Fibroblast of the conjunctiva (primary cell): ENCODE measurements around the gene MAP3K14.
A peak's percentile ranks its signal among the peaks of the same experiment; 100 is the strongest.
"Not testable (repeated sequence)": the region's sequence is repeated elsewhere in the genome, so short reads cannot be mapped to it uniquely, and the experiment has no call there.

Experiments
- DNase-seq: peaks from one replicate; pipeline ENCODE4 v3.0.0-alpha.2; 2010; ENCODE audit warnings: low read depth

MAP3K14 gene

GRCh38 chr17:45316434-45317110 lies at the start of gene MAP3K14:
Gene MAP3K14 (minus strand): TSS chr17:45317020. CDS start chr17:45290745, 26,275 bp downstream.
- peak; percentile 51 for DNase-seq

- no peak for DNase-seq
These were observed 49.2 kb upstream of the MAP3K14 start for GRCh38 chr17:45366049-45366448.

- DNase-seq: no peak
These were observed 47.9 kb upstream of the MAP3K14 start for GRCh38 chr17:45364531-45365390.

DNA sequence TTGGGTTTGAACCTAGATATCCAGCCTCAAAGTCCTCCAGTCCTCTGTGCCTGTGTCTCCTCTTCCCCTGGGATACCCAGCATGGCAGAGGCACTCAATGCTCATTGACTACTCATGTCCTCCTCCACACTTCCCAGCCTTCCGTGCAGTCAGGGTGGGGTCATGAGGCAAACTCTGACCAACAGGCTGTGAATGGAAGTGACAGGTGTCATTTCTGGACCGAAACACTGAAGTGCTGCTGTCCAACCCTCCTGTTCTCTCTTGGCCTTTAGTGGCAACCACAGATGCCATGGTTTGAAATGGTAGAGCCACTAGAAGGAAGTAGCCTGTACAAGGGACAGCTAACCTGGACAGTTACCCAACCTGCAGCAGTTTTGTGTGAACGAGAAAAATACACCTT lies 46.7 kb upstream of the MAP3K14 start:
- no peak for DNase-seq

DNA sequence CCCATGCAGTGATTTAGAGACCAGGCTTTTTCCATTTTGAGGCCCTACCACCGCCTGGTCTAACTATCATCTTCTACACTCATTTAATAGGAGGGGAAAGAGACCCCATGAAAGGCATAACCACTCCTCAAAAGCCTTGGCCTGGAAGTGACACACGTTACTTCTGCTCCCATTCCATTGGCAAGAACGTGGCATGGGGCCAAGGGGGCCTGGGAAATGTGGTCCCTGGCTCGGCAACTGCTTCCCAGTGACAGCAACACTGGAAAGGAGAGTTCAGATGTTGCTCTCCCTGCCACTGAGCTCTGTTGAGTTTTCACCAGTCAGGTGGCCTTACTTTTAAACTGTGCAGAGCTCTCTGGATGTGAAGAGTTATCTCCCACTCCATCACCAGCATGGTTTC lies 45.2 kb upstream of the MAP3K14 start:
- no peak for DNase-seq

DNA sequence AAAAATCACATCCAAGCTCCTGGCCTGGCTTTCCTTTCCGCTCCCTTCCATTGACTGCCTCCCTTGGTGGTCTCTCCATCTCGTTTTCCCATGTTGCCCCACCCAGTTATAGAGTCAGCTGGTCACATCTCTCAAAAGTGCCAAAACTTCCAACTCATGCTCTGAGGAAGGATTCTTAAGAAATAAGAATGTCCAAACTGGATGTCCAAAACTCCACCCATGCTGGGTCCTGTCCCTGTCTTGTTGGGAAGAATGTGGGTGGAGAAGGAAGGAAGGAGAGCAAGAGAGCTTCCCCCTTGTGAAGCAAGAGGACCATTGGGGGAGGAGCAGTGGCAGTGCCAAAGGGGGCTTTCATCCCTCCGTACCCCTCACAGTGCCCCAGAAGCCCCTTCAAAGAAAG lies 44.6 kb upstream of the MAP3K14 start:
- DNase-seq: no peak

GRCh38 chr17:45357364-45357997 lies 40.7 kb upstream of the MAP3K14 start:
- DNase-seq: no peak

DNA sequence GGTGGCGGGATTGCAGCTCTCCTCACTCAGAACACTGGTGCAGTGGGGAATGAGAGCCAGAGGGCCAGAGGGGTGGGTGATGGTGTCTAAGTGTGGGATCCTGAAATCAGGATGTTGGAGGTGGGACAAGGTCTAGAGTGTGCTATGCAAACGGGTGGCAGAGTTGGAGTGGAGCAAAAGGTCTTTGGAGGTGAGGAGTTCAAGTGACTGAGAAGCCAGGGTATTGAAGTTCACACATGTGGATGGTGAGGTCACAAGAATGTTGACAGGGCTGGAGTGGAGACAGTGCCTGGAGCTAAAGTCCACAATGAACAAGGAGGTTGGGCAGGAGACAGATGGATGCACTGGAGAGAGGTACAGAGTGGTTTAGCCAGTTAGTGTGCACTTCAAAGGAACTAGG lies 38.3 kb upstream of the MAP3K14 start:
- DNase-seq: no peak

DNA sequence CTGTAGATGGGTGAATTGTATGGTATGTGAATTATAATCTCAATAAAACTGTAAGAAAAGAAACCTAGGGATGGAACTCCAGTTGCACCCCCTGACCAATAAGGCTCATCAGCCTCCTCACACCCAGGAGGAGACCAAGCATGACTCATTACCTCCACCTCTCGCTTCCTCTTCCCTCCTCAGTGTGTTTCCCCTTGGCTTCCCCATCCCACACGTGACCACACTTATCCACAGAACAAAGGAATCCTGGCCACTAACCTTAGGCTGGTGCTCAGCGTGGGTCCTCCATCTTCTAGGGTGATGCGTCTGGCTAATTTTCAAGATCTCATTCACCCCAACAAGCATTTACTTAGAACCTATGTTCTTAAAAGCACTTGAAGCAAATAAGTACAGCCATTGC lies 36.2 kb upstream of the MAP3K14 start:
- no peak for DNase-seq

DNA sequence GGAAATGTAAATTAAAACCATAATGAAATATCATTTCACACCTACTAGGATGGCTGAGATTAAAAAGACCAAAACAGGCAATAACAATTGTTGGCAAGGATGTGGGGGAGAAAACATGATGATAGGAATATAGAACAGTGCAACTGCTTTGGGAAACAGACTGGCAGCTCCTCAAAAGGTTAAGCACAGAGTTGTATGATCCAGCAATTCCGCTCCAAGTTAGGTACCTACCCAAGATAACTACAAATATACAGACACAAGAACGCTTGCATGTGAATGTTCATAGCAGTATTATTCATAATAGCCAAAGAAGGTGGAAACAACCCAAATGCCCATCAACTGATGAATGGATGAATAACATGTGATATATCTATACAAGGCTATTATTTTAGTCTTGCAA lies 35.0 kb upstream of the MAP3K14 start:
- DNase-seq: no peak

DNA sequence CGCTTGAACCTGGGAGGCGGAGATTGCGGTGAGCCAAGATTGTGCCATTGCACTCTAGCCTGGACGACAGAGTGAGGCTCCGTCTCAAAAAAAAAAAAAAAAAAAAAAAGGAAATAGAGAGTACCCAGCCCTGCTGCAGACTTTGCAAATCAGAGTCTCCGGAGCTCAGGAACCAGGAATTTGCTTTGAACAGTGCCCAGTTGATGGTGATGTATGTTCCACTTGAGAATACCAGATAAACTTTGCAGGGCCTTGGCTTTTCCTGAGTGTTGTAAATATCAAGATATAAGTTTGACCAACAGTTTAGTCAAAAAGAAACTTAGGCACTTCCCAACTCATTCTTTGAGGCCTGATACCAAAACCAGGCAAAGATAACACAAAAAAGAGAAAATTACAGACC lies 30.6 kb upstream of the MAP3K14 start:
- DNase-seq: no peak

DNA sequence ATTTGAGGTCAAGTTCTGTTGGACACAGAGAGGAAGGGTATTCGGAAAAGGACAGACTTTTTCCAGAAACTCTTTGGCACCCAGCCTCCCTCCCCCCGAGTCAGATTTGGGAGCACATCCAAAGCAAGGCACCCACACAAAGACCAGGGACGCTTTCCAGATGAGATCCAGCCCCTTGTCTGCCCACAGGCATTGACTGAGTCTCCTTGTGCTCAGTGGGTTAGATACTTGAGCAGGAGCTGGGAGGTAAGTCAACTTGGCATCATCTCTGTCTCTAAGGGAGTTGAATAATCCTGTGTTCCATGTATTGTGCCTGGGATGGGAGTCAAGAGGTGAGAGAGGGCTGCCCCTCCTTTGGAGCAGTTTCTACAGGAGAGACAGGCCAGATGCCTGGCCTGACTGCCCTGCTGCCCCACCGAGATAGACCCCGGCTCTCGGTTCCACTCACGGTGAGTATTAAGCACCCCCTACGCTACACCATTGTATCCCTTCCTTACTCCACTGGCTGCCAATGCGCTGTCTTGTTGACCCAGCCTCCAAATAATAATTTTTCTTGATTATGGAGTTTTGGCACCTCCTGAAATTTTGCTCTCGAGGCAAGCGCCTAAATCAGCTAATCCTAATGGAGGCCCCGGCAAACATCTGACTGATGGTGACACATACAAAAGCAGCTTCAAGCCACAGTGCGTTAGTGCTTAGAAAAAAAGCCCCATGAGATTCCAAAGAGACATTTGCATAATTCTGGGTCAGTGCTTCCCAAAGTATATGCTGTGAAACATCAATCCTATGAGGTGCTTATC lies 29.6 kb upstream of the MAP3K14 start:
- no peak for DNase-seq

DNA sequence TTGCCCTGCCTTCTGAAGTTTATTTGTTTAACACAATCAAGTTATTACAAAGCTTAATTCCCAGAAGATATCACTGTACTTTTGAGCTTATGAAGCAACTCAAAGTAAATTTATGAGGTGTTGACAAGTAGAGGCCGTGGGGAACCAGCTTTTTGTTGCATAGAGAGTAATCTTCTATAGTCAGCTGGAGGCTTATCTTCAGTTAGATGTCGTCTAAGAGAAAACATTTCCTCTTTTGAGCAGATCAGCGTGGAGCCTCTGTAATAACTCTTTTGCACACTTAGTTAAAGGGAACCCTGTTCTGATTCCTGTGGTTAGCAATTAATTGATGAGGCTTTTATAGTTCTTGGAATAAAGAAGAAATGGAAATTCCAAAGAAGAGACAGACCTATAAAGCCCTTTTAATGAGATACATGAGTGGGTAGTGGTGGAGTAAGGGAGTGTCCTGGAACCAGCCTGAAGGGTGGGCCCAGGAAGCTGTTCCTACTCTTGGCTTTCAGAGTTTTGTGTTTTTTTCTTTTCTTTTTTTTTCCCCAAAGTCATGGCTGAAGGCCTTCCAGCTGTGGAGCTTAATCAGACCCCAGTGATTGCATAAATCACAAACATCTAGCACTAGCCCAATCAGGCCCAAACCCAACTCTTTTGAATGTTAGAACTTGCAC lies 28.9 kb upstream of the MAP3K14 start:
- peak; percentile 43 for DNase-seq

- DNase-seq: no peak
These were observed 28.4 kb upstream of the MAP3K14 start for GRCh38 chr17:45345246-45345553.

DNA sequence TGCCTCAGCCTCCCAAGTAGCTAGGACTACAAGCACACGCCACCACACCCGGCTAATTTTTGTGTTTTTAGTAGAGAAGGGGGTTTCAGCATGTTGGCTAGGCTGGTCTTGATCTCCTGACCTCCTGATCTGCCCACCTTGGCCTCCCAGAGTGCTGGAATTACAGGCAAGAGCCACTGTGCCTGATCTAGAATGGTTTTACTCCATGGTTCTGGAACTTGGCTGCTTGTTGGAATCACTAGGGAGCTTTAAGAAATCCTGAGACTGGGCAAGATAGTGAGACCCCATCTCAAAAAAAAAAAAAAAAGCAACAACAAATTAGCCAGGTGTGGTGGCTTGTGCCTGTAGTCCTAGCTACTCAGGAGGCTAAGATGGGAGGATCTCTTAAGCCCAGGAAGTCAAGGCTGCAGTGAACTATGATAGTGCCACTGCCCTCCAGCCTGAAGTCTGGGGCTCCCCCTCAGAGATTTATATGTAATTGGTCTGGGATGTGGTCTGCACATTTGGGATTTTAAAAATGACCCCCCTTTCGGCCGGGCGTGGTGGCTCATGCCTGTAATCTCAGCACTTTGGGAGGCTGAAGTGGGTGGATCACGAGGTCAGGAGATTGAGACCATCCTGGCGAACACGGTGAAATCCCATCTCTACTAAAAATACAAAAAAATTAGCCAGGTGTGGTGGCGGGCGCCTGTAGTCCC lies 27.3 kb upstream of the MAP3K14 start:
- DNase-seq: not testable (repeated sequence)

- no peak for DNase-seq
These were observed 26.2 kb upstream of the MAP3K14 start for GRCh38 chr17:45342871-45343526.

DNA sequence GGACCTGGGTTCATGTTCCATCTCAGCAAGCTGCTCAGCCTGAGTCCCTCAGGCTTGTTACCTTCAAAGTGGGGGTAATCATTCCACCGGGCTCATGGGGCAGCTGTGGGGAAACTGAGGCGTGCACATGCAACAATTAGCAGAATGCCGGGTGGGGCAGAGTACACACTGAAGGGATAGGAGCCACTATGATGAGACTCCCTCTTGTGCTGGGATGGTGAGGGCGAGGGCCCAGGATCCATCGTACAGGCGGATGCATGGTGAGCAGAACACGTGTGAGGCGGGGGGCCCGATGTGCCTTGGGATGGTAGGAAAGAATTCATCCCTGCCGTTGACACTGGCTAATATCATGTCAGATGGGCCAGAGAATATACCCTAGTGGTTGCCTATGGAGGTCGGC lies 25.5 kb upstream of the MAP3K14 start:
- DNase-seq: no peak

DNA sequence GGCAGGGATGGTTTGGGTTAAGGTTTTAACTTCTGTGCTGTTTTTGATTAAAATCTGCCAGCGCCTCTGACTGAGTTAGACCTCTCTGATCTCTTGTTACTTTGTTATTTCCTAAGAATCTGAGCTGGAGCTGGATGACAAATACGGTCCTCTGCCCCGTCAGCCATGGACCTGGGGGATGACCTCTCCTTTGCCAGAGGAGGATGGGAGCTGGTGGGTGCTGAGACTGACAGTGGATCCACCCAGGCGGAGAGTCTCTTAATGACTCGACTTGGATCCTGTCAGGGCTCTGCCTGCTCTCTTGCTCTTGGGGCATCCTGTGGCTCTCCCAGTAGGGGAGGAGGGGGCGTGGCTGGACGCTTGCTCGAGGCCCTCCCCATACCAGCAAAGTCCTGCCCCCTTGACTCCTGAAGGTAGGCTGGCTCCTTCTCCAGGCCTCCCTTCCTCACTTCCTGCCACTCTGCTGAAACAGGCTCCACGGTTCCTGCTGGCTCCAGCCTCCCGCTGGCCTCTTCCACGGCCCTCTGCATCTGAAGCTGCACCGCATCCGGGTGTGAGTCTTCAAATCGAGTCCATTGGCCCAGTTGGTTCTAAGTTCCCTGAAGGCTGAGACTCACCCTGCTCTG lies 24.8 kb upstream of the MAP3K14 start:
- peak; percentile 81 for DNase-seq

GRCh38 chr17:45339646-45340605 lies 23.1 kb upstream of the MAP3K14 start:
- no peak for DNase-seq
